ENCODE results near the gene ZFAND3.

The ZFAND3 gene

DNA sequence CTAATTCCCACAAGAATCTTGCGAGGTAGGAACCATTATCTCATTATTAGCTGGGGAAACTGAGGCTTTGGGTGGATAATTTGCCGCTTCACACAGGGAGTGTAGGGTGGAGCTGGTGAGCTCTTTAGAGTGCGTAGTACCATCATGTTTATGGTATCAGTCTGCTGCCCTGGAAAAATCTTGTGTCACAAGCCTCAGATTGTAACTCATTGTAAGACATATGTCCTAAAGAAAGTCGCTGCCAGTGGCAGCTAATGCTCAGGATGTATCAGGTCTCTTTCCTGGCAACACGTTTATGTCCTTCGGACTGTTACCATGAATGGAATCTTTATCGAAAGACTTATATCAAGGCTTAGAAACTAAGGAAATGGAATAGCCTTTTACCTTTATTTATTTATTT is 1.9 kb downstream of the ZFAND3 start:
- H3K4me1 ChIP-seq (ENCODE audit: low read length): peaks cover 11% of the 10 kb centered on the region

GRCh38 chr6:37822851-37823682 is 3.5 kb downstream of the ZFAND3 start:
- TF ChIP-seq EZH2phosphoT487 (IDR thresholded peaks at IDR 0.05; ENCODE audit: low read length) (no peak), EZH2 (optimal IDR thresholded peaks at IDR 0.05; ENCODE audit: low read depth, low read length) (no peak)
- TF ChIP-seq, protein P1, sequence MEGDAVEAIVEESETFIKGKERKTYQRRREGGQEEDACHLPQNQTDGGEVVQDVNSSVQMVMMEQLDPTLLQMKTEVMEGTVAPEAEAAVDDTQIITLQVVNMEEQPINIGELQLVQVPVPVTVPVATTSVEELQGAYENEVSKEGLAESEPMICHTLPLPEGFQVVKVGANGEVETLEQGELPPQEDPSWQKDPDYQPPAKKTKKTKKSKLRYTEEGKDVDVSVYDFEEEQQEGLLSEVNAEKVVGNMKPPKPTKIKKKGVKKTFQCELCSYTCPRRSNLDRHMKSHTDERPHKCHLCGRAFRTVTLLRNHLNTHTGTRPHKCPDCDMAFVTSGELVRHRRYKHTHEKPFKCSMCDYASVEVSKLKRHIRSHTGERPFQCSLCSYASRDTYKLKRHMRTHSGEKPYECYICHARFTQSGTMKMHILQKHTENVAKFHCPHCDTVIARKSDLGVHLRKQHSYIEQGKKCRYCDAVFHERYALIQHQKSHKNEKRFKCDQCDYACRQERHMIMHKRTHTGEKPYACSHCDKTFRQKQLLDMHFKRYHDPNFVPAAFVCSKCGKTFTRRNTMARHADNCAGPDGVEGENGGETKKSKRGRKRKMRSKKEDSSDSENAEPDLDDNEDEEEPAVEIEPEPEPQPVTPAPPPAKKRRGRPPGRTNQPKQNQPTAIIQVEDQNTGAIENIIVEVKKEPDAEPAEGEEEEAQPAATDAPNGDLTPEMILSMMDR (IDR thresholded peaks at IDR 0.05; ENCODE audit: low read length): no peak
- Histone ChIP-seq H3K27me3 (replicated peaks; ENCODE audit: insufficient read depth, low read length) (no peaks in the 10 kb centered on the region), H3K79me2 (ENCODE audit: low read length) (peaks cover 86% of the 10 kb centered on the region), H3K4me1 (ENCODE audit: low read length) (peaks cover 9% of the 10 kb centered on the region), H2AFZ (ENCODE audit: low read length) (no peak overlapping the region), H3K9ac (ENCODE audit: low read length) (no peak overlapping the region), H3K9me2 (replicated peaks; ENCODE audit: insufficient read depth, low read length) (no peaks in the 10 kb centered on the region), H3K9me3 (replicated peaks; ENCODE audit: insufficient read depth, low read length) (no peaks in the 10 kb centered on the region), H3K4me3 (ENCODE audit: low read length) (no peak overlapping the region), H3F3A (ENCODE audit: insufficient read depth, low read length) (no peaks in the 10 kb centered on the region), H4K20me1 (ENCODE audit: insufficient read depth, low read length) (no peaks in the 10 kb centered on the region; the same call in 1 of the 2 replicates), H3K27ac (ENCODE audit: low read length) (no peak overlapping the region), H3K36me3 (replicated peaks; ENCODE audit: insufficient read depth, low read length) (no peaks in the 10 kb centered on the region), H3K4me2 (ENCODE audit: low read depth, low read length) (no peak overlapping the region)
- DNase-seq: no peak

More for the DNA sequence above, 1.9 kb downstream of the ZFAND3 start:
- no peak overlapping the region for H3K9ac ChIP-seq (ENCODE audit: low read length)
- H3F3A ChIP-seq (ENCODE audit: insufficient read depth, low read length): no peaks in the 10 kb centered on the region
- no peaks in the 10 kb centered on the region; the same call in 1 of the 2 replicates for H4K20me1 ChIP-seq (ENCODE audit: insufficient read depth, low read length)
- TF ChIP-seq EZH2 (optimal IDR thresholded peaks at IDR 0.05; ENCODE audit: low read depth, low read length): no peak
- TF ChIP-seq, protein P1 (IDR thresholded peaks at IDR 0.05; ENCODE audit: low read length): no peak
- TF ChIP-seq EZH2phosphoT487 (IDR thresholded peaks at IDR 0.05; ENCODE audit: low read length): no peak
- H3K27ac ChIP-seq (ENCODE audit: low read length): no peak overlapping the region
- H3K9me2 ChIP-seq (replicated peaks; ENCODE audit: insufficient read depth, low read length): no peaks in the 10 kb centered on the region
- no peak overlapping the region for H3K4me3 ChIP-seq (ENCODE audit: low read length)
- DNase-seq: no peak
- no peak overlapping the region for H2AFZ ChIP-seq (ENCODE audit: low read length)
- no peaks in the 10 kb centered on the region for H3K27me3 ChIP-seq (replicated peaks; ENCODE audit: insufficient read depth, low read length)
- no peak overlapping the region for H3K4me2 ChIP-seq (ENCODE audit: low read depth, low read length)
- no peaks in the 10 kb centered on the region for H3K9me3 ChIP-seq (replicated peaks; ENCODE audit: insufficient read depth, low read length)
- H3K79me2 ChIP-seq (ENCODE audit: low read length): peaks cover 70% of the 10 kb centered on the region
- no peaks in the 10 kb centered on the region for H3K36me3 ChIP-seq (replicated peaks; ENCODE audit: insufficient read depth, low read length)

DNA sequence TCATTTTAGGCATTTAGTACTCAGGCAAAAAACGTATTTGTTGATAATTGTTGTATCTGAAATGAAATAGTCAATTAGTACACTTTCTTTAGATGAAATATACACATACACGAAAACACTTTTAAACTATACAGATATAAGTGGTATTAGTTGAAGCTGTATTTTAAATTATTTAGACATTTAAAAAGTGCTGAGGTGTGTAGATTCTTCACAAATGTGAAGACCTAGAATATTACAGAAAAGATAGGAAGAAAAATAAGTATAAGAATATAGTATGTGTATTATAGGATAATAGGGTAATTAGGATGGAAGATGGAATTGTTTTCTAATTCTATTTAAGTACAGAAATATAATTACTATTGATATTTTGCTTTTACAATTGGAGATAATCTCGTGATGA is 4.6 kb downstream of the ZFAND3 start:
- peaks cover 89% of the 10 kb centered on the region for H3K79me2 ChIP-seq (ENCODE audit: low read length)
- H3K36me3 ChIP-seq (replicated peaks; ENCODE audit: insufficient read depth, low read length): no peaks in the 10 kb centered on the region
- no peak overlapping the region for H3K4me3 ChIP-seq (ENCODE audit: low read length)
- H3F3A ChIP-seq (ENCODE audit: insufficient read depth, low read length): no peaks in the 10 kb centered on the region
- TF ChIP-seq EZH2phosphoT487 (IDR thresholded peaks at IDR 0.05; ENCODE audit: low read length) (no peak), EZH2 (optimal IDR thresholded peaks at IDR 0.05; ENCODE audit: low read depth, low read length) (no peak)
- TF ChIP-seq, protein P1 (IDR thresholded peaks at IDR 0.05; ENCODE audit: low read length): no peak
- DNase-seq: no peak
- 0 out of 2 replicates have a peak, but pooled peaks cover 6% of the 10 kb centered on the region for H3K4me1 ChIP-seq (ENCODE audit: low read length)
- no peaks in the 10 kb centered on the region for H3K9me2 ChIP-seq (replicated peaks; ENCODE audit: insufficient read depth, low read length)
- H3K9ac ChIP-seq (ENCODE audit: low read length): no peak overlapping the region
- no peak overlapping the region for H2AFZ ChIP-seq (ENCODE audit: low read length)
- H3K9me3 ChIP-seq (replicated peaks; ENCODE audit: insufficient read depth, low read length): no peaks in the 10 kb centered on the region
- no peak overlapping the region for H3K27ac ChIP-seq (ENCODE audit: low read length)
- no peaks in the 10 kb centered on the region; the same call in 1 of the 2 replicates for H4K20me1 ChIP-seq (ENCODE audit: insufficient read depth, low read length)
- no peaks in the 10 kb centered on the region for H3K27me3 ChIP-seq (replicated peaks; ENCODE audit: insufficient read depth, low read length)
- H3K4me2 ChIP-seq (ENCODE audit: low read depth, low read length): no peak overlapping the region
